Astrocyte of the spinal cord (primary cell): ENCODE data around the gene SETD7.

Experiments used
- DNase-seq: peaks from one replicate; pipeline ENCODE4 v3.0.0; 2011; ENCODE audit warnings: low read depth, low spot score
- H3K4me3 ChIP-seq: 2 replicates; pipeline ENCODE4 v1.5.1; 2011; ENCODE audit warnings: low read depth, mild to moderate bottlenecking, low read length, moderate library complexity
- in situ Hi-C: cut with HindIII; loops from 2 replicates; pipeline ENCODE4 v1.10.0; 2017; ENCODE audit warnings: low sequenced_read_pairs
- TF ChIP-seq, protein P1 (sequence below): IDR thresholded peaks from 2 replicates; pipeline ENCODE4 v1.5.1; 2012; ENCODE audit warnings: low read depth, mild to moderate bottlenecking, low read length, inconsistent platforms

Gene SETD7

GRCh38 chr4:139552517-139553307, 3.3 kb downstream of the SETD7 start:
- no peak overlapping the region for H3K4me3 ChIP-seq
- TF ChIP-seq, protein P1, sequence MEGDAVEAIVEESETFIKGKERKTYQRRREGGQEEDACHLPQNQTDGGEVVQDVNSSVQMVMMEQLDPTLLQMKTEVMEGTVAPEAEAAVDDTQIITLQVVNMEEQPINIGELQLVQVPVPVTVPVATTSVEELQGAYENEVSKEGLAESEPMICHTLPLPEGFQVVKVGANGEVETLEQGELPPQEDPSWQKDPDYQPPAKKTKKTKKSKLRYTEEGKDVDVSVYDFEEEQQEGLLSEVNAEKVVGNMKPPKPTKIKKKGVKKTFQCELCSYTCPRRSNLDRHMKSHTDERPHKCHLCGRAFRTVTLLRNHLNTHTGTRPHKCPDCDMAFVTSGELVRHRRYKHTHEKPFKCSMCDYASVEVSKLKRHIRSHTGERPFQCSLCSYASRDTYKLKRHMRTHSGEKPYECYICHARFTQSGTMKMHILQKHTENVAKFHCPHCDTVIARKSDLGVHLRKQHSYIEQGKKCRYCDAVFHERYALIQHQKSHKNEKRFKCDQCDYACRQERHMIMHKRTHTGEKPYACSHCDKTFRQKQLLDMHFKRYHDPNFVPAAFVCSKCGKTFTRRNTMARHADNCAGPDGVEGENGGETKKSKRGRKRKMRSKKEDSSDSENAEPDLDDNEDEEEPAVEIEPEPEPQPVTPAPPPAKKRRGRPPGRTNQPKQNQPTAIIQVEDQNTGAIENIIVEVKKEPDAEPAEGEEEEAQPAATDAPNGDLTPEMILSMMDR = no peak
- in situ Hi-C loops = no loop called here
- DNase-seq = peak; percentile 40

- no peak overlapping the region for H3K4me3 ChIP-seq
- peak; percentile 55 for DNase-seq
- TF ChIP-seq, protein P1 = no peak
- in situ Hi-C loops = no loop called here
These were observed 5.1 kb downstream of the SETD7 start for GRCh38 chr4:139550724-139551429.

DNA sequence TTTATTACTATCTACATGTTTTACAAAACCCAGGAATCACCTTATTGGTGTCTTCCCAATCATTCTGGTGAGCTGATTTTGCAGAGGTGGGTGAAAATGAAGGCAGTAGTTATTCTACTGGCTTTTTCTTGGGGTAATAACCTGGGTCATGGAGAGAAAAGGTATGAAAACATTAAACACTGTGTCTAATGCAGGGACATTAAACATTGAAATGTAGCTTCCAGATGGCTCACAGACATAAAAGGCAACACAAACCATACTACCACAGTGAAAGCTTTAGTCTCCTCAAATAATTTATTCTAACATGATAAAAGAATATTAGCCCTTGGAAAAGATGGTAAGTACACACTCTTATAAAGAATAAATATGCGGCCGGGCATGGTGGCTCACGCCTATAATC, 8.0 kb downstream of the SETD7 start:
- no peak overlapping the region for H3K4me3 ChIP-seq
- TF ChIP-seq, protein P1 = no peak
- DNase-seq = no peak
- in situ Hi-C loops = no loop called here

- no peak overlapping the region for H3K4me3 ChIP-seq
- in situ Hi-C loops = no loop called here
- no peak for DNase-seq
- TF ChIP-seq, protein P1 = no peak
These were observed 15.4 kb downstream of the SETD7 start for GRCh38 chr4:139540632-139541031.

DNA sequence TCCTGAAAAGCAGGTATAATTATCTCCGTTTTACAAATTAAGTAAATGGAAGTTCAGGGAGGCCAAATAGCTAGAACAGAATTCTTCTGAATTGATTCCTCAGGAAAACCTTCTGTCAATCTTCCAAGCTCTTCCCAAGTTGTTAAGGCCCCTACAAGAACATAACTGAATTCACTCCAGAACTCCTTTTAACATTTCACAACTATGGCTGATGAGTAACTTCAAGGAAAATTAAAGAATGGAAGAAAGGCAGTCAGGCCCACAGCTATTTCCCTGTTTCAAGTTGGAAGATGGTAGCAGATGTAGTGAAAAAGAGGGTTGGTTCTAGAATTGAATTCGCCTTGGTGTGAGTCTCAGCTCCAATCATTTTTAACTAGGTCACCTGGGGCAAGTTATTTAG, 15.9 kb downstream of the SETD7 start:
- DNase-seq = no peak
- H3K4me3 ChIP-seq = no peak overlapping the region
- TF ChIP-seq, protein P1 = no peak
- in situ Hi-C loops = no loop called here

DNA sequence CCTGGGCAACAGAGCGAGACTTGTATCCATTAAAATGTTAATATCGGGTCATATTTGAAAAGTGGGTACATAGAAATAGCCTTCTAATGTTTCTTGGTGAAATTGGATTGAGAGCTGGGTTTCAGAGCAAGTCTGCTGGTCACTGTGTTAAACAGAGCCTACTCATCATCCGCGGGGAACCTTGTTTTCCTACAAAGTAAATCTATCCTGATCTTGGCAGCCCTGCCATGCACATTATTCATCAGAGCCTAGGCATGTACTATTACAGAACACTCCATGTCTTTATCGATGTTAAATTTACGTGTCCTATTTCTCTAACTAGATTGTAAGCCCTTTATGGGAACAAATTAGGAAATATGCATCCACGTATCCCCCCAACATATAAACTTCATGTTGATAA, 18.7 kb downstream of the SETD7 start:
- TF ChIP-seq, protein P1 = no peak
- no peak for DNase-seq
- in situ Hi-C loops = no loop called here
- H3K4me3 ChIP-seq = no peak overlapping the region
